ENCODE data around the gene GSPT1. TPM values are rescaled to one million over a fixed set of nuclear protein-coding genes. Genes with fewer than 3 reads are reported as not detected.

Gene GSPT1
- total RNA-seq, 1 donor from 2014 or later: 101 TPM

GRCh38 chr16:11903906-11904305 is 11.8 kb downstream of the GSPT1 start:
- Mint-ChIP-seq H3K9me3 (no peaks in the 10 kb centered on the region), H3K4me1 (ENCODE audit: unreplicated experiment) (no peaks in the 10 kb centered on the region), H3K27me3 (no peaks in the 10 kb centered on the region), H3K36me3 (peaks cover 9% of the 10 kb centered on the region), H3K4me3 (no peak overlapping the region), H3K27ac (no peak overlapping the region)
- TF ChIP-seq CTCF (conservative IDR thresholded peaks at IDR 0.05): no peak
- no peak for DNase-seq (ENCODE audit: extremely low spot score, unreplicated experiment)

GRCh38 chr16:11901091-11901490 is 14.7 kb downstream of the GSPT1 start:
- no peak for DNase-seq (ENCODE audit: extremely low spot score, unreplicated experiment)
- no peak overlapping the region for H3K27ac Mint-ChIP-seq
- H3K4me3 Mint-ChIP-seq: no peak overlapping the region

GRCh38 chr16:11896486-11897176 is 19.1 kb downstream of the GSPT1 start:
- DNase-seq (ENCODE audit: extremely low spot score, unreplicated experiment): no peak
- peaks cover 4% of the 10 kb centered on the region for H3K36me3 Mint-ChIP-seq
- no peak overlapping the region for H3K27ac Mint-ChIP-seq
- no peaks in the 10 kb centered on the region for H3K4me1 Mint-ChIP-seq (ENCODE audit: unreplicated experiment)
- H3K4me3 Mint-ChIP-seq: no peak overlapping the region
- no peak for TF ChIP-seq CTCF (conservative IDR thresholded peaks at IDR 0.05)
- no peaks in the 10 kb centered on the region for H3K27me3 Mint-ChIP-seq
- H3K9me3 Mint-ChIP-seq: no peaks in the 10 kb centered on the region

More at GRCh38 chr16:11901091-11901490, 14.7 kb downstream of the GSPT1 start:
- no peak for TF ChIP-seq CTCF (conservative IDR thresholded peaks at IDR 0.05)
- Mint-ChIP-seq H3K4me1 (ENCODE audit: unreplicated experiment) (no peaks in the 10 kb centered on the region), H3K9me3 (no peaks in the 10 kb centered on the region), H3K36me3 (peaks cover 4% of the 10 kb centered on the region), H3K27me3 (no peaks in the 10 kb centered on the region)

- no peaks in the 10 kb centered on the region for H3K4me1 Mint-ChIP-seq (ENCODE audit: unreplicated experiment)
- no peak for TF ChIP-seq CTCF (conservative IDR thresholded peaks at IDR 0.05)
- H3K27me3 Mint-ChIP-seq: no peaks in the 10 kb centered on the region
- H3K4me3 Mint-ChIP-seq: no peak overlapping the region
- no peak for DNase-seq (ENCODE audit: extremely low spot score, unreplicated experiment)
- H3K36me3 Mint-ChIP-seq: peaks cover 7% of the 10 kb centered on the region
- no peak overlapping the region for H3K27ac Mint-ChIP-seq
- no peaks in the 10 kb centered on the region for H3K9me3 Mint-ChIP-seq
Observed at GRCh38 chr16:11893571-11893970, 22.2 kb downstream of the GSPT1 start.

GRCh38 chr16:11892761-11893160 is 23.0 kb downstream of the GSPT1 start:
- no peak for TF ChIP-seq CTCF (conservative IDR thresholded peaks at IDR 0.05)
- no peak for DNase-seq (ENCODE audit: extremely low spot score, unreplicated experiment)
- Mint-ChIP-seq H3K9me3 (no peaks in the 10 kb centered on the region), H3K4me3 (no peak overlapping the region), H3K27me3 (no peaks in the 10 kb centered on the region), H3K36me3 (peaks cover 7% of the 10 kb centered on the region), H3K27ac (no peak overlapping the region), H3K4me1 (ENCODE audit: unreplicated experiment) (no peaks in the 10 kb centered on the region)

Measured in type B pancreatic cell (in vitro differentiated cells).